GM23338 (cell line): ENCODE results near the gene PDE7B.

Source experiments
- CREB1 ChIP-seq: fragments of 250-450 bp; sonication (Bioruptor Pico); IDR thresholded peaks from 2 replicates; pipeline ENCODE4 v1.5.0; 2020; ENCODE audit warnings: low read depth, mild to moderate bottlenecking, moderate library complexity
- CTCF ChIP-seq, 2 experiments: fragments of 200-600 bp in 1 of 2; sonication (generic) in 1 of 2; conservative IDR thresholded peaks; 2 replicates each; pipeline versions ENCODE4 v1.5.1 to v1.6.1; 2016 to 2017; ENCODE audit warnings: antibody characterized with exemption in 2 of 2, low read depth in 2 of 2, mild to moderate bottlenecking in 2 of 2, moderate library complexity in 1 of 2
- ETS1 ChIP-seq: IDR thresholded peaks from 2 replicates; pipeline ENCODE4 v1.6.1; 2016; ENCODE audit warnings: antibody characterized with exemption
- EZH2 ChIP-seq: fragments of 200-600 bp; sonication (generic); IDR thresholded peaks from one replicate; pipeline ENCODE4 v1.8.0; 2017; ENCODE audit warnings: antibody characterized with exemption, mild to moderate bottlenecking, low read depth; ENCODE audit not compliant: unreplicated experiment
- EZH2phosphoT487 ChIP-seq: fragments of 200-600 bp; sonication (generic); IDR thresholded peaks from one replicate; pipeline ENCODE4 v1.8.1; 2018; ENCODE audit warnings: antibody characterized with exemption; ENCODE audit not compliant: unreplicated experiment
- JUNB ChIP-seq: IDR thresholded peaks from one replicate; pipeline ENCODE4 v1.6.1; 2016; ENCODE audit warnings: antibody characterized with exemption; ENCODE audit not compliant: unreplicated experiment
- NANOG ChIP-seq: IDR thresholded peaks from 2 replicates; pipeline ENCODE4 v1.6.1; 2016; ENCODE audit warnings: antibody characterized with exemption, borderline replicate concordance
- POLR2AphosphoS5 ChIP-seq: IDR thresholded peaks from 2 replicates; pipeline ENCODE4 v1.6.1; 2016; ENCODE audit warnings: antibody characterized with exemption, low read depth
- REST ChIP-seq: IDR thresholded peaks from one replicate; pipeline ENCODE4 v1.6.1; 2018; ENCODE audit warnings: antibody characterized with exemption; ENCODE audit not compliant: unreplicated experiment
- ZNF114 ChIP-seq: fragments of 250-450 bp; sonication (Bioruptor Pico); IDR thresholded peaks from 2 replicates; pipeline ENCODE4 v1.5.0; 2020; ENCODE audit warnings: mild to moderate bottlenecking, moderate library complexity
- ZNF331 ChIP-seq: fragments of 250-450 bp; sonication (Bioruptor Pico); IDR thresholded peaks from 2 replicates; pipeline ENCODE4 v1.5.0; 2020; ENCODE audit warnings: low read depth, mild to moderate bottlenecking, moderate library complexity
- ZNF462 ChIP-seq: fragments of 250-450 bp; sonication (Bioruptor Pico); IDR thresholded peaks from 2 replicates; pipeline ENCODE4 v1.5.0; 2020; ENCODE audit warnings: mild to moderate bottlenecking, moderate library complexity

GRCh38 chr6:136230219-136230853 lies 378.8 kb downstream of the PDE7B start:
- TF ChIP-seq CTCF (conservative IDR thresholded peaks at IDR 0.05; ENCODE audit: low read depth in 2 of 2) (no peak), CREB1 (CRISPR knock-in tag) (no peak), REST (no peak), POLR2AphosphoS5 (no peak), EZH2 (no peak), EZH2phosphoT487 (no peak), JUNB (no peak), NANOG (no peak), ZNF114 (CRISPR knock-in tag) (no peak), ZNF331 (CRISPR knock-in tag) (no peak), ETS1 (no peak), ZNF462 (CRISPR knock-in tag) (no peak)
